ENCODE results near the gene CPM. TPM values are rescaled to one million over a fixed set of nuclear protein-coding genes. Genes with fewer than 3 reads are reported as not detected.
"Not testable (repeated sequence)": the region's sequence is repeated elsewhere in the genome, so short reads cannot be mapped to it uniquely, and the experiment has no call there.

Gene CPM
- total RNA-seq, 1 experiment from 2014 or later, result 4.2 TPM

- H3K27ac ChIP-seq, result no peak overlapping the region
- no TSS peak for BruUV-seq (replicated peaks)
- no peak for DNase-seq
- H3K9me2 ChIP-seq (ENCODE audit: insufficient read depth), result no peaks in the 10 kb centered on the region
- TF ChIP-seq EZH2 (IDR thresholded peaks at IDR 0.05; ENCODE audit: low read depth) (no peak), CTCF (conservative IDR thresholded peaks at IDR 0.05) (no peak)
- H3K79me2 ChIP-seq (ENCODE audit: low read depth), result no peaks in the 10 kb centered on the region
- H3K27me3 ChIP-seq (ENCODE audit: insufficient read depth, low read depth), result no peaks in the 10 kb centered on the region
- H4K20me1 ChIP-seq (ENCODE audit: insufficient read depth), result peaks cover 3% of the 10 kb centered on the region; the same call in 1 of the 2 replicates
- ChIA-PET CTCF (interaction anchor here (0.6 kb wide), 1 partner anchor 9 kb away, joined by 5 read pairs; no protein-coding TSS in a partner anchor), POLR2A (ENCODE audit: unreplicated experiment) (interaction anchor here (0.6 kb wide), 1 partner anchor 662 kb away, joined by 10 read pairs; no protein-coding TSS in a partner anchor)
- no peaks in the 10 kb centered on the region for H3K4me1 ChIP-seq (replicated peaks; ENCODE audit: insufficient read depth)
- peaks cover 28% of the 10 kb centered on the region for H3K36me3 ChIP-seq (ENCODE audit: low read depth)
- H3K4me2 ChIP-seq, result no peak overlapping the region
- no peak overlapping the region for H2AFZ ChIP-seq
- intact Hi-C loops (cut with micrococcal nuclease; ENCODE audit: unreplicated experiment), result no loop called here
- 0 out of 2 replicates have a peak, but pooled peaks cover 8% of the 10 kb centered on the region for H3F3A ChIP-seq (ENCODE audit: insufficient read depth, low read depth)
- no peak overlapping the region for H3K4me3 ChIP-seq
- H3K9me3 ChIP-seq (ENCODE audit: insufficient read depth, low read depth), result no peaks in the 10 kb centered on the region
Measured at GRCh38 chr12:68842784-68843567, 90.0 kb downstream of the CPM start.

GRCh38 chr12:68842123-68842522 lies 90.8 kb downstream of the CPM start:
- H3K4me2 ChIP-seq, result no peak overlapping the region
- H3F3A ChIP-seq (ENCODE audit: insufficient read depth, low read depth), result 0 out of 2 replicates have a peak, but pooled peaks cover 8% of the 10 kb centered on the region
- TF ChIP-seq EZH2 (IDR thresholded peaks at IDR 0.05; ENCODE audit: low read depth) (no peak), CTCF (conservative IDR thresholded peaks at IDR 0.05) (no peak)
- no peaks in the 10 kb centered on the region for H3K27me3 ChIP-seq (ENCODE audit: insufficient read depth, low read depth)
- H3K79me2 ChIP-seq (ENCODE audit: low read depth), result no peaks in the 10 kb centered on the region
- DNase-seq, result no peak
- H3K9me2 ChIP-seq (ENCODE audit: insufficient read depth), result no peaks in the 10 kb centered on the region
- intact Hi-C loops (cut with micrococcal nuclease; ENCODE audit: unreplicated experiment), result no loop called here
- ChIA-PET POLR2A (ENCODE audit: unreplicated experiment) (interaction anchor here (0.6 kb wide), 1 partner anchor 661 kb away, joined by 10 read pairs; no protein-coding TSS in a partner anchor), CTCF (no interaction called here)
- H3K9me3 ChIP-seq (ENCODE audit: insufficient read depth, low read depth), result no peaks in the 10 kb centered on the region
- BruUV-seq (replicated peaks), result no TSS peak
- H3K27ac ChIP-seq, result no peak overlapping the region
- peaks cover 35% of the 10 kb centered on the region for H3K36me3 ChIP-seq (ENCODE audit: low read depth)
- no peak overlapping the region for H3K4me3 ChIP-seq
- no peak overlapping the region for H2AFZ ChIP-seq
- peaks cover 3% of the 10 kb centered on the region; the same call in 1 of the 2 replicates for H4K20me1 ChIP-seq (ENCODE audit: insufficient read depth)
- H3K4me1 ChIP-seq (replicated peaks; ENCODE audit: insufficient read depth), result no peaks in the 10 kb centered on the region

- POLR2A ChIA-PET (ENCODE audit: unreplicated experiment), result no interaction called here
- Histone ChIP-seq H3K27ac (no peak overlapping the region), H3K79me2 (ENCODE audit: low read depth) (no peaks in the 10 kb centered on the region), H3K4me3 (no peak overlapping the region), H3K27me3 (ENCODE audit: insufficient read depth, low read depth) (no peaks in the 10 kb centered on the region), H4K20me1 (ENCODE audit: insufficient read depth) (peaks cover 3% of the 10 kb centered on the region; the same call in 1 of the 2 replicates), H2AFZ (no peak overlapping the region), H3K9me2 (ENCODE audit: insufficient read depth) (no peaks in the 10 kb centered on the region), H3K4me2 (no peak overlapping the region), H3K9me3 (ENCODE audit: insufficient read depth, low read depth) (no peaks in the 10 kb centered on the region), H3F3A (ENCODE audit: insufficient read depth, low read depth) (0 out of 2 replicates have a peak, but pooled peaks cover 8% of the 10 kb centered on the region), H3K36me3 (ENCODE audit: low read depth) (peaks cover 35% of the 10 kb centered on the region), H3K4me1 (replicated peaks; ENCODE audit: insufficient read depth) (no peaks in the 10 kb centered on the region)
- intact Hi-C loops (cut with micrococcal nuclease; ENCODE audit: unreplicated experiment), result no loop called here
- DNase-seq, result no peak
- TF ChIP-seq EZH2 (IDR thresholded peaks at IDR 0.05; ENCODE audit: low read depth) (no peak), CTCF (conservative IDR thresholded peaks at IDR 0.05) (no peak)
- no TSS peak for BruUV-seq (replicated peaks)
- CTCF ChIA-PET, result no interaction called here
Measured at GRCh38 chr12:68841717-68842116, 91.3 kb downstream of the CPM start.

GRCh38 chr12:68841175-68841574 lies 91.8 kb downstream of the CPM start:
- H3K4me2 ChIP-seq; H3K9me2 ChIP-seq (ENCODE audit: insufficient read depth); H2AFZ ChIP-seq; H3K27me3 ChIP-seq (ENCODE audit: insufficient read depth, low read depth); H3K4me1 ChIP-seq (replicated peaks; ENCODE audit: insufficient read depth); intact Hi-C loops (cut with micrococcal nuclease; ENCODE audit: unreplicated experiment); DNase-seq; H3K4me3 ChIP-seq; H3F3A ChIP-seq (ENCODE audit: insufficient read depth, low read depth); CTCF ChIA-PET; H4K20me1 ChIP-seq (ENCODE audit: insufficient read depth); BruUV-seq (replicated peaks); H3K27ac ChIP-seq; POLR2A ChIA-PET (ENCODE audit: unreplicated experiment); H3K9me3 ChIP-seq (ENCODE audit: insufficient read depth, low read depth); H3K79me2 ChIP-seq (ENCODE audit: low read depth): not testable (repeated sequence)
- peaks cover 35% of the 10 kb centered on the region for H3K36me3 ChIP-seq (ENCODE audit: low read depth)
